ENCODE data around the gene SLC8A3.

SLC8A3 gene

DNA sequence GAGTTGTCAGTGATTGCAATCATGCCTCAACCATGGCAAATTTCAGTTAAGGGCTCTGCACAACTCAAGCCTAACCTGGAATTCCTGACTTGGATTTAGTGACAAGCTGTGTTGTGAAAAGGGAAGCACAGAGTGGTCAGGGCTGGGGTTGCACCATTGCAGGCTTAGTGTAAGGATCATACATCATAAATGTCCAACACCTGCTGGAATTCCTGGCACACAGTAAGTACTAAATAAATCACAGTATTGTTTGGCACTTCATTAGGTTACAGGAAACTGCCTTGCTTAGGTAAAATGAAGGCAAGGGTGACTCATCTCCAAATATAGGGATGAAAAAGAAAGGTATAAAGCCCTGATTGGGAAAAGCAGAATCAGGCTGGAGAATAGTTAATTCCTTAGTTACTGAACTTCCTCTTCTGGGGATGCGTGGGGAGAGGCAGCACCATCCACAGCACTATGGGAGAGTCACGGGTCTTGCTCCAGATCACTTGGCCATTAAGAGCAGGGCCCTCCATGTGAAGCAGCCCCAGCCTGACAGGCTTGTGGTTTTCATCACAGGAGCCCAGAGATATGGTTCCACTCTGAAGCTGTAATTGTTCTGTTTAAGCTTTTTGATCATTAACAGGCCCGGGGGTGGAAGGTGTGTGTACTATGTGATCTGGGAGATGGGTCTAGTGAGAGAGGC, 39.7 kb downstream of the SLC8A3 start:
- Mint-ChIP-seq H3K36me3 (no peaks in the 10 kb centered on the region), H3K27me3 (peaks cover 8% of the 10 kb centered on the region), H3K9me3 (no peaks in the 10 kb centered on the region), H3K4me3 (no peak overlapping the region), H3K27ac (no peak overlapping the region), H3K4me1 (no peaks in the 10 kb centered on the region)

DNA sequence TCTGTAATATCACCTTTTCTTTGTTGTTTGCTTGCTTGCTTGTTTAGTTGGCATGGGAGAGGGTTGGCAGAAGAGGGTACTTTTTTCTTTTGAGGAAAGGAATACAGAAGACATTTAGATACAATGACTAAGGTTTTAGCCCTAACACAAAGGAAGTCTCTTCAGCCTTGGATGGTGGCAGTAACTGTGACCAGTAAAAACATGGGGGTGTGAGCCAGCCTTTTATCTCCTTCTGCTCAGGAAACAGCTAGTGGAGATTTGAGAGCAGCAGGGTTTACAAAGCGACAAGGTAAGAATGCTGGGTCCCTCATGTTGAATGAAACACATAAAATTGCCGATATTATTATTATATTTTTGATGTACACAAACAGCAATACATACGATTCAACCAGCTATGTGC, 40.4 kb downstream of the SLC8A3 start:
- H3K9me3 Mint-ChIP-seq = no peaks in the 10 kb centered on the region
- peaks cover 12% of the 10 kb centered on the region for H3K27me3 Mint-ChIP-seq
- no peaks in the 10 kb centered on the region for H3K36me3 Mint-ChIP-seq
- no peak overlapping the region for H3K27ac Mint-ChIP-seq
- H3K4me1 Mint-ChIP-seq = no peaks in the 10 kb centered on the region
- H3K4me3 Mint-ChIP-seq = no peak overlapping the region

DNA sequence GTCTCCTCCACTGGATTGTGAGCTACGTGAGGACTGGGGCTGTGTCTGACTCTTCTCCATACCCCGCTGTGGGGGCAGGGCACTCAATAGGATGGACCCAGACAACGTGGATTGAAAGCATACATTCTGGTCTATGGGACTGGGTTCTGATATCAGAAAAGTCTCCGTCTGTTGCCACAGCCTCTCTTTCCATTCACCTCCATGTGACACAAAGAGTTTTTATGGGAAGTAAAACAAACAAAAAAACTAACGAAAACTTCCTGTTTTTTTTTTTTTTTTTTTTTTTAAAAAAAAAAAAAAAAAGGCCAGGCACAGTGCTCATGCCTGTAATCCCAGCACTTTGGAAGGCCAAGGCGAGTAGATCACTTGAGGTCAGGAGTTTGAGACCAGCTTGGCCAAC, 44.7 kb downstream of the SLC8A3 start:
- no peaks in the 10 kb centered on the region for H3K4me1 Mint-ChIP-seq
- peaks cover 8% of the 10 kb centered on the region for H3K27me3 Mint-ChIP-seq
- H3K9me3 Mint-ChIP-seq = no peaks in the 10 kb centered on the region
- no peaks in the 10 kb centered on the region for H3K36me3 Mint-ChIP-seq
- H3K4me3 Mint-ChIP-seq = no peak overlapping the region
- no peak overlapping the region for H3K27ac Mint-ChIP-seq

DNA sequence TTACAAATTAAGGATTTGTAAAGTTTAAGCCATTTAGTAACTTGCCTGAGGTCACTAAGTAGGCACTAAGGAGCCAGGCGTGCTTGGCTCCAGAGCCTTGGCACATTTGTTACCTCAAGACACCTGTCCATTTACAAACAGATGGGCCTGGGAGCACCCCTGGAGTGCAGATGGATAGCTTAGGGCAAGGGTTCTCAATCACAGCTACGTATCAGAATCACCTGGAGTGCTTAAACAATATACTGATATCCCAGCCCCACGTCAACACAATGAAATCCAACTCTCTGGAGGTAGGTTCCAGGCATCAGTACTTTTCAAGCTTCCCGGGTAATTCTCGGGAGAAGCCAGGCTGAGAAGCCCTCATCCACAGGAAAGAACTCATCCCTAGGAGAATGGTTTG, 45.4 kb downstream of the SLC8A3 start:
- Mint-ChIP-seq H3K4me1 (no peaks in the 10 kb centered on the region), H3K36me3 (no peaks in the 10 kb centered on the region), H3K9me3 (no peaks in the 10 kb centered on the region), H3K27ac (no peak overlapping the region), H3K27me3 (peaks cover 8% of the 10 kb centered on the region), H3K4me3 (no peak overlapping the region)

DNA sequence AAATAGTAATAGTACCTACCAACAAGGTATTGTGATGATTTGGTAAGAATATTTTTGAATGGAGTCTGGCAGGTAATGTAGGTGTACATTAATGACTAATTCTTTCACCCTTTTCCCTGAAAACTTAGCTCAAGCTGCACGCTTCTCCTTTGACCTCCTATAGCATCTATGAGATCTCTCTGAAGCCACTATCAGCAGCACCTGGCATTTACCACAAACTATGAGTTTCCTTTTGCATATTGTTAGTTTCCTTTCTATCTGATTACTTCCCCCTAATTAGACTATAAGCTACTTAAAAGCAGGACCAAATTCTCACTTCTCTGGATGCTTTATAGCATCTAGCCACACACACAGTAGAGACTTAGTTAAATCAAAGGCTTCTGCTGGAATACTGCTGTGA, 48.1 kb downstream of the SLC8A3 start:
- H3K27me3 Mint-ChIP-seq = peaks cover 4% of the 10 kb centered on the region
- H3K27ac Mint-ChIP-seq = no peak overlapping the region
- H3K4me1 Mint-ChIP-seq = no peaks in the 10 kb centered on the region
- no peaks in the 10 kb centered on the region for H3K36me3 Mint-ChIP-seq
- no peak overlapping the region for H3K4me3 Mint-ChIP-seq
- no peaks in the 10 kb centered on the region for H3K9me3 Mint-ChIP-seq

DNA sequence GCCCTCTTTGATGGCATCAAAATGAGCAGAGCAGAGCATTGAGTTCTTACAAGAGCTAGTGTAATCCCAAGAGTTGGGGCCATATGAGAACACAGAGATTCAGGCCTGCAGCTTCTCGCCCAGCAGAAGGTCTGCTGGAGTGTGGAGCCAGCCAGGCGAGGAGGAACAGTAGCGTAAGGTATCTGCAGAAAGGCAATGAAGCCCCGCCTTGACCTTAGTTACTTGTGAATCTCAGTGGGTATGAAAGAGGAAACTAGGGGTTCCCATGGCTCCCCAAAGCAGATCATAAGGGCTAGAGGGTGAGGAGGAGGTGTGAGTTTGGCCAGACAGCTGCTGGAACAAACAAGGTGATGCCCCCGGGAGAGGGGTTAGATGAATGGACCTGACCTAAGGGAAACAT, 49.4 kb downstream of the SLC8A3 start:
- H3K4me3 Mint-ChIP-seq = no peak overlapping the region
- no peaks in the 10 kb centered on the region for H3K36me3 Mint-ChIP-seq
- no peaks in the 10 kb centered on the region for H3K9me3 Mint-ChIP-seq
- no peaks in the 10 kb centered on the region for H3K4me1 Mint-ChIP-seq
- no peak overlapping the region for H3K27ac Mint-ChIP-seq
- peaks cover 4% of the 10 kb centered on the region for H3K27me3 Mint-ChIP-seq

DNA sequence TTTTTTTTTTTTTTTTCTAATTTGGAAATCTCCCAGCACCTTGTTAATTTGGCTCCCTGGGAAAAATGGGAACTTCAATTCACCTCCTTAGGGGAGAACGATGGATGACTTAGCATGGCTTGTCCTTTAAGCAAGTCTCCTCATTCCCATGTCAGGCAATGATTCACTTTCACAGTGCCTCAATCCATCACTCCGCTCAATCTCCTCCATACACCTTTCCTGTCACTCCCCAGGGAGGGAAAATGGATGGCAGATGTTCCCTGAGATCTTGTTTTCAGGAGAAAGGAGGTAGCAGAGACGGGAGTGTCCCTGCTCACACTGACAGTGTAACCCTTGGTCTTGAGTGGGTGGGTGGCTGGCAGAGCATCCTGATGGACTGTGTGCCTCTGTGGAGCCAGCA, 51.0 kb downstream of the SLC8A3 start:
- Mint-ChIP-seq H3K4me1 (no peaks in the 10 kb centered on the region), H3K4me3 (no peak overlapping the region), H3K36me3 (no peaks in the 10 kb centered on the region), H3K27ac (no peak overlapping the region), H3K9me3 (no peaks in the 10 kb centered on the region), H3K27me3 (no peaks in the 10 kb centered on the region)

DNA sequence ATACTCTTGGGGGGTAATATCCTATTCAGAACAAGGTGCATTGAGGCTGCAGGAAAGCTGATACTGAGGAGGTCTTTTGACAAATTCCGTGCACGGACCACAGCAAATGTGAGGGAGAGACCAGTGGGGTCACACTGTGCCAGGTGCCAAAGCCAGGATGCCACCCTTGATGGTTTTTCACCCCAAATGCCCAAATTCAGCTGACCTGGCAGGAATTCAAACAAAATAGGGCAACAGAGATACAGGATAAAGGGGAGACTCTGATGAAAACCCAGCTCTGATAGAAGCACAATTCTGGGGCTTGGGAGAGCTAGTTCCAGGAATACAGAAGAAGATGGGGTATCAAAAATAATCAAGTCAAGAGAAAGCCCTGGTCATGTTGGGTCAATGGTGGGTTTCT, 55.3 kb downstream of the SLC8A3 start:
- no peaks in the 10 kb centered on the region for H3K36me3 Mint-ChIP-seq
- H3K9me3 Mint-ChIP-seq = no peaks in the 10 kb centered on the region
- no peaks in the 10 kb centered on the region for H3K4me1 Mint-ChIP-seq
- H3K27ac Mint-ChIP-seq = no peak overlapping the region
- no peak overlapping the region for H3K4me3 Mint-ChIP-seq
- peaks cover 9% of the 10 kb centered on the region for H3K27me3 Mint-ChIP-seq

DNA sequence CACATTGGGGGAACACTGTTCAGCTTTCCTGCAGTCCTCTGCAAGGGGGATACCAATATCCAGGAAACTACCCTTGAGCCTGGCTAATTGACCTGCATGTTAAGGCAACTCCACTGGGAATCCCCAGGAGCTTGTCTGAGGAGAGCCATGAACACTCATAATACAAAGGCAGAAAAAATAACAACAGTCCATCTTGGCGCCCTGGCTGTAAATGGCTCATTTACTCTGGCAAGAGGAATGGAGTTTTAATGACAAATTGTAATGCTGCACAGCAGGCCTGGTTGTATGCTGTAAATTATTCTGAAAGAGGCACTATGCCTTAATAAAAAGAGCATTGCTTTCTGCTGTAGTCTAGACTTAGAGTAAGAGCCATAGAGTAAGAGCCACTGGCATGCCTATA, 58.3 kb downstream of the SLC8A3 start:
- Mint-ChIP-seq H3K9me3 (no peaks in the 10 kb centered on the region), H3K27ac (no peak overlapping the region), H3K4me1 (no peaks in the 10 kb centered on the region), H3K27me3 (peaks cover 14% of the 10 kb centered on the region), H3K36me3 (no peaks in the 10 kb centered on the region), H3K4me3 (no peak overlapping the region)

DNA sequence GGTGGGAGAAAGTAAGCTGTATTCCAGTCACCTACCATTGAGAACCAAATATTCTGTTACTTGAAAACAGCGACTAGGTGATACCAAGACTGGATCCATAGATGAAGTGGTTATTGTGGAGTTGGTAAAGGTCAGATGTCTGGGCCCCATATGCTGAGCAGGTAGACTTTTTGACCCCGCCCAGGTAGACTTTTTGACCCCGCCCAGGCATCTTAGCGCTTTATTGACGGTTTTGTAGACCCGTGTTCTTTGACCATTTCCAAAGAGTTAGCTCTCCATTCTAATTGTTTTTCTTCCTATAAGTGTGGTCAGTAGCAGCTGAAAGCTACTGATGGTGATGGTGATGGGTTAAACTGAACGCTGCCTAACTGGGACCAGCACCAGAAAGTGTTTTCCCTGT, 61.6 kb downstream of the SLC8A3 start:
- H3K9me3 Mint-ChIP-seq = no peaks in the 10 kb centered on the region
- H3K4me1 Mint-ChIP-seq = no peaks in the 10 kb centered on the region
- H3K4me3 Mint-ChIP-seq = no peak overlapping the region
- no peak overlapping the region for H3K27ac Mint-ChIP-seq
- no peaks in the 10 kb centered on the region for H3K36me3 Mint-ChIP-seq
- H3K27me3 Mint-ChIP-seq = peaks cover 14% of the 10 kb centered on the region

DNA sequence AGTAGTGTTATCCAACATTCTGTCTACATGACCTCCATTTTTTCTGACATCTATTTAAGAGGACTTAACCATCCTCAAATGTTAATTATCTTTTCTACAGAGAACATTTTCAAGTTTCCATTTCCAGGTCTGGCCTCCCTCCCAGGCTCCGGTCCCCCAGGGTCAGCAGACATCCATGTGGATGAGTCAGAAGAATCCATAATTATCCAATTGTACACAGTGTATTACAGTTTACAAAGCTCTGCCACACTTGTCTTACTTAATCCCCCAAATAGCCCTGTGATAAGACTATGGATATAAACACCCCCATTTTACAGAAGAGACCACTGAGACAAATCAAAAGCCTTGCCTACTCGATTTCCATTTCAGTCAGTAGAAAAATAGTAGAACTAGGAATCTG, 65.0 kb downstream of the SLC8A3 start:
- no peak overlapping the region for H3K27ac Mint-ChIP-seq
- H3K27me3 Mint-ChIP-seq = peaks cover 7% of the 10 kb centered on the region
- no peaks in the 10 kb centered on the region for H3K36me3 Mint-ChIP-seq
- no peak overlapping the region for H3K4me3 Mint-ChIP-seq
- H3K9me3 Mint-ChIP-seq = no peaks in the 10 kb centered on the region
- H3K4me1 Mint-ChIP-seq = no peaks in the 10 kb centered on the region

DNA sequence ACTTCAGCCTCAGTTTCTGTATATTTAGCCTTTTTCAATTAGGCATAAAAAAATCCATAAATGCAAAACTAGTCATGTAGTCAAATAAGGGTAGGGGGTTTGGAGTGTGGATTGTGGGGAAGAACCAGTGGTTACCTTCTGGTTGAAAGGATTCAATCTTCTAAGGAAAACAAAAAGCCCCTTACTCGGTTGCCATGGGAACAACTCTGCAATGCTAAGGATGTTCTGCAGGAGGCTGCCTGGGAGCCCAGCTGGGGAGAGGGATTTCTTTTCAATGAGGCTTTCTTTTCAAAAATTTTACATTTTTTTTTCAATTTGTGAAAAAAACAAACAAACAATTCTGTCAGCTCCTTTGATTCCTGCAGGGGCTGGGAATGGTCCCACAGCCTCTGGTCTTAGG, 67.2 kb downstream of the SLC8A3 start:
- no peak overlapping the region for H3K27ac Mint-ChIP-seq
- H3K36me3 Mint-ChIP-seq = no peaks in the 10 kb centered on the region
- no peaks in the 10 kb centered on the region for H3K9me3 Mint-ChIP-seq
- no peaks in the 10 kb centered on the region for H3K4me1 Mint-ChIP-seq
- no peak overlapping the region for H3K4me3 Mint-ChIP-seq
- H3K27me3 Mint-ChIP-seq = peaks cover 2% of the 10 kb centered on the region

DNA sequence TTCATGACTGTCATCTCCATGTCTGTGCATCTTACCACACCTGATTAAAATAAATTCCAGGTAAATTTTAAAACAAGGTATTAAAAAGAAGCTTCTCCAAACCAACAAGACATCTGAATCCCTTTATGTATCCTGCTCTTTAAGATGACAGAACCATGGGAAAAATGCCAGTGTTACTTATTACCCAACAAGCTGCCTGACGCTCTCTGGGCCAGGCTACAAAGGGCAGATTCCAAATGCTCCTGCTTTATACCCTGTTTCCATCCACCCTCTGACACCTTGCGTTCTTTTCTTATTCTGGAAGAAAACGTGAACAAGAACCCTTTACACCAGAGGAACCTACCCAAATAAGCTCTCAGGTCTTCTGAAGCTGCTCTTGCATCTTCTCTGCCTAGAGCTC, 70.7 kb downstream of the SLC8A3 start:
- H3K4me3 Mint-ChIP-seq = no peak overlapping the region
- H3K36me3 Mint-ChIP-seq = no peaks in the 10 kb centered on the region
- H3K27me3 Mint-ChIP-seq = peaks cover 2% of the 10 kb centered on the region
- H3K27ac Mint-ChIP-seq = no peak overlapping the region
- H3K4me1 Mint-ChIP-seq = no peaks in the 10 kb centered on the region
- H3K9me3 Mint-ChIP-seq = no peaks in the 10 kb centered on the region

DNA sequence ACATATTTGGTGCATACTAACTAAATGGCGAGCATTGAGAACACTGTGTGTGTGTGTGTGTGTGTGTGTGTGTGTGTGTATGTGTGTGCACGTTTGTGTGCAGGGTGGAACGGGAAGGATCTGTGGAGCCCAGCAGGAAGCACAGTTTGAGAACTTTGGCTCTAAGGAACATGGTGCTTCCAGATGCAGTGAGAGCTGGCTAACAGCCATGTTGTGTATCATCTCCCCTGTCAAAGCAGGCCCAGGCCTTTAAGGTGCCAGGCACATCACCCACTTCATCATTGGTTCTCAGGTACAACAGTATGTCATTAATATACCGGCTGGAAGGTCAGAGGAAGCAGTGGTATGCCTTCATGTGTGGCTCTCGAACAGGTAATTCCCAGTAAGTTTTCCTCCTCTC, 72.5 kb downstream of the SLC8A3 start:
- Mint-ChIP-seq H3K27ac (no peak overlapping the region), H3K4me3 (no peak overlapping the region), H3K9me3 (no peaks in the 10 kb centered on the region), H3K36me3 (no peaks in the 10 kb centered on the region), H3K4me1 (no peaks in the 10 kb centered on the region), H3K27me3 (peaks cover 11% of the 10 kb centered on the region)

DNA sequence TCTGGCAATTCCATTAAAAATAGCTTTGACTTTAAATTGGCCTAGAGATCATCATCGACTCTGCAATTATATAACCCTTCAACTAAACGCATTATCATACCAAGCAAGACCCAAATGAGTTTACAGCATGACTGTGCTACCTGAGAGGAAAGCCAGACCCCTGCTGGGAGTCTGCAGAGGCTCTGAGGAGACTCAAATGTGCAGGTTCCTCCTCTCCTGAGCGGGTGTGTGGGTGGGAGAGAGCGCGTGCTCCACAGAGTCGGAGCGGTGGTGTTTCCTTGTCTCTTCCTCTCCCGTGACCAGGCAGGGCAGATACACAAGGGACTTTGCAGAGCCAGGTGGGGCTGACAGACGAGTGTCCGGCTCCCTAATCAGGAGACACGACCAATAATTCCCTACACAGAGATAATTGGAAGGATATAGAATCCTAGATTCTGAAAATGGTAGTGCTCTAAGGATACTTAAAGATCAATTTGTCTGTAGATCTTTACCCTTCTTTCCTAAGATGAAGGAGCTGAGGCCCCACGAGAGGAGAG, 74.1 kb downstream of the SLC8A3 start:
- Mint-ChIP-seq H3K27ac (no peak overlapping the region), H3K27me3 (peaks cover 14% of the 10 kb centered on the region), H3K9me3 (no peaks in the 10 kb centered on the region), H3K4me1 (no peaks in the 10 kb centered on the region), H3K36me3 (no peaks in the 10 kb centered on the region), H3K4me3 (no peak overlapping the region)

DNA sequence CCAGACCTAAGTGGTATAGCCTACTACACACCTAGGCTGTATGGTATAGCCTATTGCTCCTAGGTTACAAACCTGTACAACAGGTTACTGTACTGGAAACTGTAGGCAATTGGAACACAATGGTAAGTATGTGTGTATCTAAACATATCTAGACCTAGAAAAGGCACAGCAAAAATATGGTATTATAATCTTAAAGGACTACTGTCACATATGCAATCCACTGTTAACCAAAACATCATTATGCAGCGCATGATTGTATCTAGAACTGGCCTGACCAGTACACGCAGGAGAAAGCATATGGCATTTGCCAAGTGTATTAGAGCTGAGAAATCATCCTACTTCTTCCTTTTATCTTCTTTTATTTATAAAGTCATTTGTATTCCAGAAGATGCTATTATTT, 75.5 kb downstream of the SLC8A3 start:
- Mint-ChIP-seq H3K36me3 (no peaks in the 10 kb centered on the region), H3K27me3 (peaks cover 12% of the 10 kb centered on the region), H3K4me1 (no peaks in the 10 kb centered on the region), H3K9me3 (no peaks in the 10 kb centered on the region), H3K4me3 (no peak overlapping the region), H3K27ac (no peak overlapping the region)

DNA sequence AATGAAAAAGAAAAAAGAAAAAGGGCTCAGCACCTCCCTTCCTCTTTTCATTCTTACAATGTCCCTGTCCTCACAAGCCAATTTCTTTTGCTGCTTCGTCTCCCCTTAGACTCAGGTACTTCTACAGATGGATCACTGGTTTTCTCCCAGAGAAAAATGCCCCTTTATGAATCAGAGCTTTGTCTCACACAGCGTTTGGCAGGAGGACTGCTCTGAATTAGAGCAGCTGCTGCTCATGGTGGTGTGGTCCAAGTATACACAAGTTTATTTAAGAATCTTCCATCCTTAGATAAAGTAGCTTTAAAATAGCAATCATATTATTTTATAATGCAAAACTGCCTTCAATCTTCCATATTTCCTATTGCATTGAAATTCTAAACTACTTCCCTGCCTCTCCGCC, 80.3 kb downstream of the SLC8A3 start:
- no peak overlapping the region for H3K4me3 Mint-ChIP-seq
- H3K9me3 Mint-ChIP-seq = no peaks in the 10 kb centered on the region
- no peak overlapping the region for H3K27ac Mint-ChIP-seq
- peaks cover 17% of the 10 kb centered on the region for H3K27me3 Mint-ChIP-seq
- H3K36me3 Mint-ChIP-seq = no peaks in the 10 kb centered on the region
- no peaks in the 10 kb centered on the region for H3K4me1 Mint-ChIP-seq

Measured in activated naive CD4-positive, alpha-beta T cell treated with anti-CD3 and anti-CD28 coated beads, Interleukin-2, amount 50 U/mL, for 24 hours (primary cell).